Stimulated activated CD4-positive, alpha-beta T cell treated with anti-CD3 and anti-CD28 coated beads, Interleukin-15, amount 100 ng/mL, for 1 hour (primary cell): ENCODE data around the gene CCSER2.

Experiments used
- DNase-seq, 2 donors: peaks; one replicate each; pipeline ENCODE4 v3.0.0-alpha.2; 2020; ENCODE audit warnings: low read depth in 1 of 2, low spot score in 1 of 2

CCSER2 gene

GRCh38 chr10:84542522-84543490 lies 214.4 kb downstream of the CCSER2 start:
- no peak for DNase-seq

- no peak for DNase-seq
These were observed 215.6 kb downstream of the CCSER2 start for GRCh38 chr10:84543948-84544347.

- no peak for DNase-seq
These were observed 217.3 kb downstream of the CCSER2 start for GRCh38 chr10:84545651-84546050.

GRCh38 chr10:84546609-84547008 lies 218.2 kb downstream of the CCSER2 start:
- no peak for DNase-seq

- DNase-seq = no peak
These were observed 219.2 kb downstream of the CCSER2 start for GRCh38 chr10:84547616-84548015.

GRCh38 chr10:84548869-84549268 lies 220.5 kb downstream of the CCSER2 start:
- no peak for DNase-seq

- DNase-seq = no peak
These were observed 221.2 kb downstream of the CCSER2 start for GRCh38 chr10:84549368-84550165.

- DNase-seq = no peak
These were observed 222.5 kb downstream of the CCSER2 start for GRCh38 chr10:84550756-84551436.

- DNase-seq = no peak
These were observed 223.2 kb downstream of the CCSER2 start for GRCh38 chr10:84551437-84552120.

- DNase-seq = no peak
These were observed 224.1 kb downstream of the CCSER2 start for GRCh38 chr10:84552478-84552877.

GRCh38 chr10:84562592-84562991 lies 234.2 kb downstream of the CCSER2 start:
- no peak for DNase-seq

GRCh38 chr10:84563355-84563754 lies 235.0 kb downstream of the CCSER2 start:
- DNase-seq = no peak

- no peak for DNase-seq
These were observed 235.5 kb downstream of the CCSER2 start for GRCh38 chr10:84563868-84564267.

GRCh38 chr10:84565881-84566582 lies 237.6 kb downstream of the CCSER2 start:
- DNase-seq = no peak

- no peak for DNase-seq
These were observed 238.7 kb downstream of the CCSER2 start for GRCh38 chr10:84567133-84567532.
